Mammary epithelial cell (primary cell): Measurements from ENCODE around the gene DHPS.
"Not testable (repeated sequence)": the region's sequence is repeated elsewhere in the genome, so short reads cannot be mapped to it uniquely, and the experiment has no call there.

Experiments
- EZH2 ChIP-seq: IDR thresholded peaks from 2 replicates; pipeline ENCODE4 v1.6.1; 2012; ENCODE audit warnings: low read length, inconsistent platforms, borderline replicate concordance
- TF ChIP-seq, protein P1 (sequence below), 2 donors: IDR thresholded peaks in 1 of 2; conservative IDR thresholded peaks in 1 of 2; 2 replicates each; pipeline ENCODE4 v1.5.1; 2011 to 2012; ENCODE audit warnings: inconsistent platforms in 2 of 2, low read length in 2 of 2, mild to moderate bottlenecking in 2 of 2, control low read depth in 1 of 2, low read depth in 1 of 2; ENCODE audit not compliant: insufficient read depth in 1 of 2; ENCODE audit errors: extremely low read depth in 1 of 2

DNA sequence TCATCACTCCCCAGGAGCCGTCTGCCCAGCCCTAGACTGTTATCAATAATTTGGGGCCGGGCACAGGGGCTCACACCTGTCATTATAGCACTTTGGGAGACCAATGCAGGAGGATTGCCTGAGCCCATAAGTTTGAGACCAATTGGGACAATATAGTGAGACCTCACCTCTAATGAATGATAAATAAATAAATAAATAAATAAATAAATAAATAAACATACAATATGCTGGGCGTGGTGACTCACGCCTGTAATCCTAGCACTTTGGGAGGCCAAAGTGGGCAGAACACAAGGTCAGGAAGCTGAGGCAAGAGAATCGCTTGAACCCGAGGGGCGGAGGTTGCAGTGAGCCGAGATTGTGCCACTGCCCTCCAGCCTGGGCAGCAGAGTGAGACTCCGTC is 31.6 kb upstream of the DHPS start:
- TF ChIP-seq EZH2 = not testable (repeated sequence)
- TF ChIP-seq, protein P1, sequence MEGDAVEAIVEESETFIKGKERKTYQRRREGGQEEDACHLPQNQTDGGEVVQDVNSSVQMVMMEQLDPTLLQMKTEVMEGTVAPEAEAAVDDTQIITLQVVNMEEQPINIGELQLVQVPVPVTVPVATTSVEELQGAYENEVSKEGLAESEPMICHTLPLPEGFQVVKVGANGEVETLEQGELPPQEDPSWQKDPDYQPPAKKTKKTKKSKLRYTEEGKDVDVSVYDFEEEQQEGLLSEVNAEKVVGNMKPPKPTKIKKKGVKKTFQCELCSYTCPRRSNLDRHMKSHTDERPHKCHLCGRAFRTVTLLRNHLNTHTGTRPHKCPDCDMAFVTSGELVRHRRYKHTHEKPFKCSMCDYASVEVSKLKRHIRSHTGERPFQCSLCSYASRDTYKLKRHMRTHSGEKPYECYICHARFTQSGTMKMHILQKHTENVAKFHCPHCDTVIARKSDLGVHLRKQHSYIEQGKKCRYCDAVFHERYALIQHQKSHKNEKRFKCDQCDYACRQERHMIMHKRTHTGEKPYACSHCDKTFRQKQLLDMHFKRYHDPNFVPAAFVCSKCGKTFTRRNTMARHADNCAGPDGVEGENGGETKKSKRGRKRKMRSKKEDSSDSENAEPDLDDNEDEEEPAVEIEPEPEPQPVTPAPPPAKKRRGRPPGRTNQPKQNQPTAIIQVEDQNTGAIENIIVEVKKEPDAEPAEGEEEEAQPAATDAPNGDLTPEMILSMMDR (conservative IDR thresholded peaks at IDR 0.05 in 1 of 2, IDR thresholded peaks at IDR 0.05 in 1 of 2; ENCODE audit: extremely low read depth in 1 of 2, insufficient read depth in 1 of 2, low read depth in 1 of 2, low read length in 2 of 2) = not testable (repeated sequence)
